ENCODE results near the gene GNAQ. TPM values are rescaled to one million over a fixed set of nuclear protein-coding genes. Genes with fewer than 3 reads are reported as not detected.
A peak's percentile ranks its signal among the peaks of the same experiment; 100 is the strongest.

GNAQ gene
- polyA plus RNA-seq, 2 donors, result 11.3 to 12.8 TPM

DNA sequence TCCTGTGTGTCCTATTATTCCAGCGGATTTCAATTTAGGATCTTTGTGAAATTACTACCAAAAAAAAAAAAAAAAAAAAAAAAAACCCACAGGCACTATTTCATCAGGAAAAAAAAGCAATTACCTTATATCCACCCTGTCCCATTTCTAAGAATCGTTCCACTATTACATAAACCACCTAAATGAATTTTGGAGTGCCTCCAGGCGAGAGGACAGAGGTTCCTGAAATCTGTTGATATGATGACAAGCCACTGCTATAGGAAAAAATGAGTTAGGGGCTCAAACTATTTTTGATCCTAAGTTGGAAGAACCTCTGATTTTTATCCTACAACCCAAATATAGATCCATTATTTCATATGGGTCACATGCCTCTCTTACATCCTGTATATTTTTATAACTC is 177.9 kb downstream of the GNAQ start:
- H3K4me1 ChIP-seq (ENCODE audit: control insufficient read depth in 2 of 2, insufficient read depth in 2 of 2, low read length in 1 of 2), result peaks cover 5 to 9% of the 10 kb centered on the region in 2 donors
- H3K27me3 ChIP-seq (ENCODE audit: control insufficient read depth in 1 of 2, insufficient read depth in 2 of 2, low read length in 2 of 2), result no peaks in the 10 kb centered on the region
- no peak overlapping the region for H3K27ac ChIP-seq (ENCODE audit: low read depth in 2 of 2, low read length in 1 of 2)
- no peaks in the 10 kb centered on the region for H3K36me3 ChIP-seq (ENCODE audit: control insufficient read depth in 2 of 2, insufficient read depth in 2 of 2, low read length in 1 of 2)
- no peak overlapping the region for H3K4me3 ChIP-seq (ENCODE audit: low read depth in 1 of 2, low read length in 2 of 2)
- 78 to 82% methylated on average over 3 of the region's 3 CpGs for WGBS, 2 donors
- no peaks in the 10 kb centered on the region for H3K9me3 ChIP-seq (ENCODE audit: control insufficient read depth in 2 of 2, insufficient read depth in 1 of 2, low read depth in 1 of 2, low read length in 1 of 2)

DNA sequence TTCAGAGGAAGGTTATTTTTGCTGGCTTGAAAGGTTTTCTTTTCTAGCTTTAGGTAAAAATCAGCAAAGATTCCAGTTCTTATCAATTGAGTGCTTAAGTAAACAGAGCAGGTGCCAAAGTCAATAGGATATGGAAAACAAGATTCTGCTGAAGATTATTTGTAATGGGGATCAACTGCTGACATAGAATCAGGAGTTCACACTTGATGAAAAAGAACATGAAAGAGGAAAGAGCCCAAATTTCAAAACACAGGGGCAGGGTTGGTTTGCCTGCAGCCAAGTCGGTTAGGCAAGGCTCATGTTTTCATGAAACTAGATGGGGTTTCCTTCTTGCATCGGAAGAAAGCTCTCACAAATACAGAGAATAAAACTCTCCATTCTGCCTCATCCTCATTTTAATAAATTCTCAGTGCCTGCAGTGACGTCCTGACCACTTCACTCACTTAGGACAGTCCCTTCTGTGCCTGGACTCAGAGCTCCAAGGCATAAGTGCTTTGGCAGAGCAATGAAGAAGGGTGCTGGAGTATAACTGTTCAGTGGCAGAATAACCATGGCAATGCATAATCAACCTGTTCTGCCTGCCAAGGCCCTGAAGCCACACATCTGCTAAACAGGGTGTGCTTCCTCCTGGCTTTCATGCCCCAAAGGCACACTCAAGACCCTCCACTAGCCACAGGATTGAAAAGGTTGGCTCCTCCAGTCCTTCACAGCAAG is 179.6 kb downstream of the GNAQ start:
- peaks cover 0 to 5% of the 10 kb centered on the region in 2 donors for H3K36me3 ChIP-seq (ENCODE audit: control insufficient read depth in 2 of 2, insufficient read depth in 2 of 2, low read length in 1 of 2)
- H3K4me1 ChIP-seq (ENCODE audit: control insufficient read depth in 2 of 2, insufficient read depth in 2 of 2, low read length in 1 of 2), result peaks cover 5 to 9% of the 10 kb centered on the region in 2 donors
- no peaks in the 10 kb centered on the region for H3K9me3 ChIP-seq (ENCODE audit: control insufficient read depth in 2 of 2, insufficient read depth in 1 of 2, low read depth in 1 of 2, low read length in 1 of 2)
- 41 to 43% methylated on average over 3 of the region's 3 CpGs for WGBS, 2 donors
- H3K27me3 ChIP-seq (ENCODE audit: control insufficient read depth in 1 of 2, insufficient read depth in 2 of 2, low read length in 2 of 2), result no peaks in the 10 kb centered on the region
- H3K27ac ChIP-seq (ENCODE audit: low read depth in 2 of 2, low read length in 1 of 2), result no peak overlapping the region
- no peak overlapping the region for H3K4me3 ChIP-seq (ENCODE audit: low read depth in 1 of 2, low read length in 2 of 2)

DNA sequence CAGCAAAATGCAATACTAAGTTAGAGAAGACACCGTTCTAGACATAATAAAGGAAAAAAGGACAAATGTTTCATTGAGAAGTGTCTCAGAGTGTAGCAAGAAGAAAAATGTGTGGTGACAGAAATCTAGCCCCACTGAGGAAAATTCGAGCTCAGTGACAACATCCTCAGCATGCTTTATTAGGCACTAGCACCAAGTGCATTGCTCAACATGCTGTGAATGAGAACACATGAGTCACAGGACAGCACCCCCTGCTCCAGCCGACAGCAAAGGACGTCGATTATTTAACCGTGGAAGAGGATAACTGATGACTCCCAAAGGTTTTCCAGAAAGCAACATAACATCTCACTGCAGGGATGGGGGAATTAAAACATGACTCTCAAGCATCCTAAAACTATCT is 182.7 kb downstream of the GNAQ start:
- Histone ChIP-seq H3K27ac (ENCODE audit: low read depth in 2 of 2, low read length in 1 of 2) (peak overlapping the region in 1 of 2 donors; percentile 74), H3K4me1 (ENCODE audit: control insufficient read depth in 2 of 2, insufficient read depth in 2 of 2, low read length in 1 of 2) (peaks cover 7 to 11% of the 10 kb centered on the region in 2 donors), H3K27me3 (ENCODE audit: control insufficient read depth in 1 of 2, insufficient read depth in 2 of 2, low read length in 2 of 2) (no peaks in the 10 kb centered on the region), H3K9me3 (ENCODE audit: control insufficient read depth in 2 of 2, insufficient read depth in 1 of 2, low read depth in 1 of 2, low read length in 1 of 2) (no peaks in the 10 kb centered on the region), H3K4me3 (ENCODE audit: low read depth in 1 of 2, low read length in 2 of 2) (no peak overlapping the region), H3K36me3 (ENCODE audit: control insufficient read depth in 2 of 2, insufficient read depth in 2 of 2, low read length in 1 of 2) (peaks cover 0 to 5% of the 10 kb centered on the region in 2 donors)
- WGBS, 2 donors, result 54 to 65% methylated on average over 6 of the region's 6 CpGs

DNA sequence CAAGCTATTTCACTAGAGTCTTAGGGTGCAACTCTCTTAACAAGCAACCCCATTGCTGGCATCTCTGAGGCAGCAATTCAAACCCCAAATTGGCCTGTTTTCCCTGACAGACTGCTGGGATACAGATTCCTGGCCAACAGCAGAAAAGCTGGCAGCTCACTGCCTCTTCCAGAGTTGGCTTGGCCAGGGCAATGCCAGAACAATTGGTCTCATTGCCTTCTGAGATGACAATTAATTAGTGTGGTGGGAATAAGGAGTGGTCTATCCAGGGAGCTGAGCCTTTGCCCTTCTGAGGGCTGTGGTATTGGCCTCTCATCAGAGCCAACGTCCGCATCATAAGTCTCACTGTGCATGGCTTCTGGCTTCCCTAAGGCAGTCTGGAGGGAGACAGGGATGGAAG is 183.2 kb downstream of the GNAQ start:
- H3K9me3 ChIP-seq (ENCODE audit: control insufficient read depth in 2 of 2, insufficient read depth in 1 of 2, low read depth in 1 of 2, low read length in 1 of 2), result no peaks in the 10 kb centered on the region
- H3K4me1 ChIP-seq (ENCODE audit: control insufficient read depth in 2 of 2, insufficient read depth in 2 of 2, low read length in 1 of 2), result peaks cover 7 to 11% of the 10 kb centered on the region in 2 donors
- no peaks in the 10 kb centered on the region for H3K27me3 ChIP-seq (ENCODE audit: control insufficient read depth in 1 of 2, insufficient read depth in 2 of 2, low read length in 2 of 2)
- 71 to 72% methylated on average over 2 of the region's 2 CpGs for WGBS, 2 donors
- H3K36me3 ChIP-seq (ENCODE audit: control insufficient read depth in 2 of 2, insufficient read depth in 2 of 2, low read length in 1 of 2), result peaks cover 0 to 5% of the 10 kb centered on the region in 2 donors
- no peak overlapping the region for H3K4me3 ChIP-seq (ENCODE audit: low read depth in 1 of 2, low read length in 2 of 2)
- peak overlapping the region; percentile 38 to 74 for H3K27ac ChIP-seq (ENCODE audit: low read depth in 2 of 2, low read length in 1 of 2)

DNA sequence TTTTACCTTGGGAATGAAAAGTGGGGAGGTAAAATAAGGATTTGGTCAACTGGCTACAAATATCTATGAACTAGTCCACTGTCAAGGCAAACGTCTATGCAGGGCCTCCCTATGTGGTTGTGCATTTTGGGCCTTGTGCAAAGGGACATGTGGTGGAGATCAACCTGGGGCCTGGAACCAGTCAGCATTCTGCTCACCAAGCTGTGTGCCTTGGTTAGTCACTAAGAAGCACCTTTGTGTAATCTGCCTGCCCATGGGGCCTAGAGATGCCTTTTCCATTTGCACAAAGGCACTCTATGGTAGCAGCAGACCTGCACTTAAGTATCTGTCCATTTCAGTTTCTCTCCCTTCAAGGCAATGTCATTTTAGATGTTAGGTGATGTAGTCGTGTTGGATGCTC is 184.0 kb downstream of the GNAQ start:
- H3K27ac ChIP-seq (ENCODE audit: low read depth in 2 of 2, low read length in 1 of 2), result peak overlapping the region; percentile 53 to 74
- WGBS, 2 donors, result 73 to 78% methylated on average over 2 of the region's 2 CpGs
- peaks cover 0 to 5% of the 10 kb centered on the region in 2 donors for H3K36me3 ChIP-seq (ENCODE audit: control insufficient read depth in 2 of 2, insufficient read depth in 2 of 2, low read length in 1 of 2)
- H3K4me1 ChIP-seq (ENCODE audit: control insufficient read depth in 2 of 2, insufficient read depth in 2 of 2, low read length in 1 of 2), result peaks cover 7 to 11% of the 10 kb centered on the region in 2 donors
- no peaks in the 10 kb centered on the region for H3K9me3 ChIP-seq (ENCODE audit: control insufficient read depth in 2 of 2, insufficient read depth in 1 of 2, low read depth in 1 of 2, low read length in 1 of 2)
- no peak overlapping the region for H3K4me3 ChIP-seq (ENCODE audit: low read depth in 1 of 2, low read length in 2 of 2)
- H3K27me3 ChIP-seq (ENCODE audit: control insufficient read depth in 1 of 2, insufficient read depth in 2 of 2, low read length in 2 of 2), result no peaks in the 10 kb centered on the region

GRCh38 chr9:77847059-77847499 is 184.5 kb downstream of the GNAQ start:
- peaks cover 3 to 6% of the 10 kb centered on the region in 2 donors for H3K4me1 ChIP-seq (ENCODE audit: control insufficient read depth in 2 of 2, insufficient read depth in 2 of 2, low read length in 1 of 2)
- H3K27me3 ChIP-seq (ENCODE audit: control insufficient read depth in 1 of 2, insufficient read depth in 2 of 2, low read length in 2 of 2), result no peaks in the 10 kb centered on the region
- H3K36me3 ChIP-seq (ENCODE audit: control insufficient read depth in 2 of 2, insufficient read depth in 2 of 2, low read length in 1 of 2), result peaks cover 0 to 5% of the 10 kb centered on the region in 2 donors
- no peak overlapping the region for H3K4me3 ChIP-seq (ENCODE audit: low read depth in 1 of 2, low read length in 2 of 2)
- H3K9me3 ChIP-seq (ENCODE audit: control insufficient read depth in 2 of 2, insufficient read depth in 1 of 2, low read depth in 1 of 2, low read length in 1 of 2), result no peaks in the 10 kb centered on the region
- 54 to 62% methylated on average over 8 of the region's 8 CpGs for WGBS, 2 donors
- H3K27ac ChIP-seq (ENCODE audit: low read depth in 2 of 2, low read length in 1 of 2), result peak overlapping the region in 1 of 2 donors; percentile 46

GRCh38 chr9:77844415-77844814 is 187.2 kb downstream of the GNAQ start:
- Histone ChIP-seq H3K27ac (ENCODE audit: low read depth in 2 of 2, low read length in 1 of 2) (no peak overlapping the region), H3K4me3 (ENCODE audit: low read depth in 1 of 2, low read length in 2 of 2) (no peak overlapping the region), H3K9me3 (ENCODE audit: control insufficient read depth in 2 of 2, insufficient read depth in 1 of 2, low read depth in 1 of 2, low read length in 1 of 2) (no peaks in the 10 kb centered on the region), H3K36me3 (ENCODE audit: control insufficient read depth in 2 of 2, insufficient read depth in 2 of 2, low read length in 1 of 2) (peaks cover 0 to 5% of the 10 kb centered on the region in 2 donors), H3K27me3 (ENCODE audit: control insufficient read depth in 1 of 2, insufficient read depth in 2 of 2, low read length in 2 of 2) (no peaks in the 10 kb centered on the region), H3K4me1 (ENCODE audit: control insufficient read depth in 2 of 2, insufficient read depth in 2 of 2, low read length in 1 of 2) (peaks cover 1 to 2% of the 10 kb centered on the region in 2 donors)
- 96 to 100% methylated on average over 4 of the region's 4 CpGs for WGBS, 2 donors

GRCh38 chr9:77843871-77844155 is 187.8 kb downstream of the GNAQ start:
- Histone ChIP-seq H3K27me3 (ENCODE audit: control insufficient read depth in 1 of 2, insufficient read depth in 2 of 2, low read length in 2 of 2) (no peaks in the 10 kb centered on the region), H3K9me3 (ENCODE audit: control insufficient read depth in 2 of 2, insufficient read depth in 1 of 2, low read depth in 1 of 2, low read length in 1 of 2) (no peaks in the 10 kb centered on the region), H3K27ac (ENCODE audit: low read depth in 2 of 2, low read length in 1 of 2) (no peak overlapping the region), H3K4me1 (ENCODE audit: control insufficient read depth in 2 of 2, insufficient read depth in 2 of 2, low read length in 1 of 2) (peaks cover 1 to 2% of the 10 kb centered on the region in 2 donors), H3K4me3 (ENCODE audit: low read depth in 1 of 2, low read length in 2 of 2) (no peak overlapping the region), H3K36me3 (ENCODE audit: control insufficient read depth in 2 of 2, insufficient read depth in 2 of 2, low read length in 1 of 2) (peaks cover 0 to 5% of the 10 kb centered on the region in 2 donors)
- 88 to 92% methylated on average over 1 of the region's 1 CpG for WGBS, 2 donors

DNA sequence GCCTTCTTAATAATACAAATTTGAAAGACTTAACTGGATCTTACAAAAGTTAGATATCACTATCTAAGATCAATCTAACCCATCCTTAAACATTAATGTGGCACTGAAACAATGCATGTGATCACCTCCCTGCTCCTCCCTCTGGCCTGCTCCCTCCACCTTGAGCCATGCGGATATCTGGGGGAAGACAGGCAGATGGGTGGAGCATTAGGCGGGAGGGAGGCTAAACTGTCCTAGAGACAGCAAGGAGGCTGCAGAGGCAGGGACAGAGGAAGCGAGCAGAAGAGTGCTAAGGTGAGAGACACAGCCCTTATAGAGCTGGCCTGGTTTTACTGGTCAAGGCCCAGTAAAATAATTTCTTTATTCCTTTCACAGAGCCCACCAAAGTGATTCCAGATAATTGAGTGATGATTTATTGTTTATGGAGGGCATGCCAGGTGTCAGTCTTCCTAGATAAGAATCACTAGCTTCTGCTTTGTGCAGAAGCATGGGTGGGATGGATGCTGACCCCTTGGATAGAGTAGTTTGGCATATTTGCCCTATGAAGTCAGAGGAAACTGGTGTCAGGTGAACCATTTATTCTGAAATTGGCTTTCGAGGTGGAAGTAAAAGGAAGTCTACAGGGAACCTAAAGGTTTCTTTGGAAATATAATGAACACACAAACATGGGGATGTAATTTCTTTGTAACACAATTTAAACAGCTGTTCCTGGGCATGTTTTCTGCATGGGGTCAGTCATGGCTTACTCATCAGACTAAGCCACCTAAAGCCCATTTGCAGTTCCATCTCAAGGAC is 188.3 kb downstream of the GNAQ start:
- no peak overlapping the region for H3K27ac ChIP-seq (ENCODE audit: low read depth in 2 of 2, low read length in 1 of 2)
- 88 to 91% methylated on average over 4 of the region's 4 CpGs for WGBS, 2 donors

More for the DNA sequence above, 188.3 kb downstream of the GNAQ start:
- Histone ChIP-seq H3K27me3 (ENCODE audit: control insufficient read depth in 1 of 2, insufficient read depth in 2 of 2, low read length in 2 of 2) (no peaks in the 10 kb centered on the region), H3K36me3 (ENCODE audit: control insufficient read depth in 2 of 2, insufficient read depth in 2 of 2, low read length in 1 of 2) (peaks cover 0 to 1% of the 10 kb centered on the region in 2 donors), H3K9me3 (ENCODE audit: control insufficient read depth in 2 of 2, insufficient read depth in 1 of 2, low read depth in 1 of 2, low read length in 1 of 2) (no peaks in the 10 kb centered on the region), H3K4me1 (ENCODE audit: control insufficient read depth in 2 of 2, insufficient read depth in 2 of 2, low read length in 1 of 2) (peaks cover 1 to 2% of the 10 kb centered on the region in 2 donors), H3K4me3 (ENCODE audit: low read depth in 1 of 2, low read length in 2 of 2) (no peak overlapping the region)
